Measurements from ENCODE around the gene C1R.
A peak's percentile ranks its signal among the peaks of the same experiment; 100 is the strongest.
"Not testable (repeated sequence)": the region's sequence is repeated elsewhere in the genome, so short reads cannot be mapped to it uniquely, and the experiment has no call there.

The C1R gene

DNA sequence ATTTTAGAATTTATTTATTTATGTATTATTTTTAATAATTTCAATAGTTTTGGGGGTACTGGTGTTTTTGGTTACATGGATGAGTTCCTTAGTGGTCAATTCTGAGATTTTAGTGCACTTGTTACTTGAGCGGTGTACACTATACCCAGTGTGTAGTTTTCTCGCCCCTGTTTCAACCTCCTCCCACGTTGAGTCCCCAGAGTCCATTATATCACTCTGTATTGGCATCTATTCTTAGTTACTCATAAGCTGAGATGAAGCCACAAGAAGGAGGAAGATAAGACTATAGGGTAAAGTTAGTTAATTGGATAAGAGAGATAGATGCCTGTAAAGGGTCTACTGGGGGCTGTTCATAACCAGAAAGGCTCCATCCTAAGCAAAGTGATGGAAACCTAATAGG, 27.7 kb downstream of the C1R start:
- no peaks in the 10 kb centered on the region for H3K9me3 ChIP-seq (ENCODE audit: control insufficient read depth, low read length)
- peaks cover 57% of the 10 kb centered on the region for H3K36me3 ChIP-seq (ENCODE audit: control insufficient read depth, insufficient read depth, low read length, severe bottlenecking)
- H3K27me3 ChIP-seq (replicated peaks; ENCODE audit: control insufficient read depth, insufficient read depth, low read length) = no peaks in the 10 kb centered on the region
- no peak overlapping the region for H3K4me3 ChIP-seq (ENCODE audit: low read length)
- no peak for DNase-seq (ENCODE audit: low read depth)
- H3K9ac ChIP-seq (ENCODE audit: low read length) = no peak overlapping the region
- H3K4me1 ChIP-seq (ENCODE audit: control insufficient read depth, insufficient read depth, low read length) = peaks cover 63% of the 10 kb centered on the region

DNA sequence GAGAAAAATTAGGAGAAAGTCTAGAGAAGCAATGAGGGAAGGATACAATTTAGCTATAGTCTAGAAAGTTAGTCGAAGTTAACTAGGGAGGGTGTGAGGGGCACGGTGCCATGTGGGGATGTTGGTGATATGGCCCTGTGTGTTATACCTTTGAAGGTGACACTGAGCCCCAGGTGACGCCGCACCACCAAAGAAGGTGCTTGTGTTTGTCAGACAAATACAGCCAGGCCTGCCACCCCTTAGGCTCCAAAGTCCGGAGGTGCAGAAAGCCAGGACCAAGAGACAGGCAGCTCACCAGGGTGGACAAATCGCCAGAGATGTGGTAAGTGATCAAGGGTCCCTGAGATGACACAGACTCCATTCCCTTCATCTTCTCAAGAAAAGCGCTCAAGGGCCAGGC, 30.6 kb downstream of the C1R start:
- H3K36me3 ChIP-seq (ENCODE audit: control insufficient read depth, insufficient read depth, low read length, severe bottlenecking) = peaks cover 37% of the 10 kb centered on the region
- H3K9ac ChIP-seq (ENCODE audit: low read length) = peak overlapping the region; percentile 94
- H3K9me3 ChIP-seq (ENCODE audit: control insufficient read depth, low read length) = no peaks in the 10 kb centered on the region
- peaks cover 47% of the 10 kb centered on the region for H3K4me1 ChIP-seq (ENCODE audit: control insufficient read depth, insufficient read depth, low read length)
- no peaks in the 10 kb centered on the region for H3K27me3 ChIP-seq (replicated peaks; ENCODE audit: control insufficient read depth, insufficient read depth, low read length)
- no peak for DNase-seq (ENCODE audit: low read depth)
- peak overlapping the region; percentile 85 for H3K4me3 ChIP-seq (ENCODE audit: low read length)

DNA sequence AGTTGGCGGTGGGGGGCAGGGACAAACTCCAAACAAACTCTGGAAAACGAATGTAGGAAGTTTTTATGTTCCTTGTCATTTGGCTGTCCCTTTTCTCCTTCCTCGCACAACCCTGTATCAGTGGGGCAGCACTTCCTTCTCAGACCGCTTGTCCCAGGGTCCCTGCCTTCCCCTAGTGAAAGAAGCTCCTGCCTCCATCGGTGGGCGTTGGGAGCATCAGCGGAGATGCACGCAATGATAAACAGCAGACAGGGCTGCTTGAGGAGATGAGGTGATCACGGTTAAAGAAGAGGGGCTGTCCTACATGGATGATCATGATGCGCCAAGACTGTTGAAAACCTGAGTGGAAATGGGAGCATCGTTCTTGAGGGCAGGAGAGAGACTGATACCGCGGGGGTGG, 31.1 kb downstream of the C1R start:
- H3K36me3 ChIP-seq (ENCODE audit: control insufficient read depth, insufficient read depth, low read length, severe bottlenecking) = peaks cover 32% of the 10 kb centered on the region
- no peaks in the 10 kb centered on the region for H3K9me3 ChIP-seq (ENCODE audit: control insufficient read depth, low read length)
- H3K9ac ChIP-seq (ENCODE audit: low read length) = peak overlapping the region; percentile 94
- DNase-seq (ENCODE audit: low read depth) = no peak
- H3K27me3 ChIP-seq (replicated peaks; ENCODE audit: control insufficient read depth, insufficient read depth, low read length) = no peaks in the 10 kb centered on the region
- peak overlapping the region; percentile 85 for H3K4me3 ChIP-seq (ENCODE audit: low read length)
- H3K4me1 ChIP-seq (ENCODE audit: control insufficient read depth, insufficient read depth, low read length) = peaks cover 43% of the 10 kb centered on the region

DNA sequence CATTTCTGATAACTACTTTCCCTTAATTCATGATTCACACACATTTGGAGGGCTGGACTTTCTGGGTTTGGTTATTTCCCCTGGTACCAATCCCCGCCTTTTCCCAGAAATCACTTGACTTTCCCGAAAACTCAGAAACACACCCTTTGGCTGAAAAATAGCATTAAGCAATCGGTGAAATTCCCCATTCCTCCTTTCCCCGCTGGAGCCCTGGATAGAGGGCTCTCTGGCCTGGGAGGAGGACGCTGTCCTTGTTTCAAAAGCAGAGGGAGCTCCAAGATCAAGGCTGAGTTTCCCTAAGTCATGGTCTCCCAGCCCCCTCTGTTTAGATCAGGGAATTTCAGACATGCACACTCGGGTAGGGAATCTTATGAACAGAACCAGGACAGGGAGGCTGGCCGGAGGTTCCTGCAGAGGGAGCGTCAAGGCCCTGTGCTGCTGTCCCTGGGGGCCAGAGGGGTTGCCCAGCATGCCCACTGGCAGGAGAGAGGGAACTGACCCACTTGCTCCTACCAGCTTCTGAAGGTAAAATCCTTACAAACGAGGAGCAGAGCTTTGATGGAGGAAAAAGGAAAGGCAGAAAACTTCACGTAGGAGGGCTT, 31.8 kb downstream of the C1R start, which contains the start of gene C1S:
Gene C1S, plus strand, starts transcription at position 366 of the 602 bp plus-strand sequence. CDS start 1,195 bp downstream, outside the sequence.
- H3K4me1 ChIP-seq (ENCODE audit: control insufficient read depth, insufficient read depth, low read length) = peaks cover 42% of the 10 kb centered on the region

DNA sequence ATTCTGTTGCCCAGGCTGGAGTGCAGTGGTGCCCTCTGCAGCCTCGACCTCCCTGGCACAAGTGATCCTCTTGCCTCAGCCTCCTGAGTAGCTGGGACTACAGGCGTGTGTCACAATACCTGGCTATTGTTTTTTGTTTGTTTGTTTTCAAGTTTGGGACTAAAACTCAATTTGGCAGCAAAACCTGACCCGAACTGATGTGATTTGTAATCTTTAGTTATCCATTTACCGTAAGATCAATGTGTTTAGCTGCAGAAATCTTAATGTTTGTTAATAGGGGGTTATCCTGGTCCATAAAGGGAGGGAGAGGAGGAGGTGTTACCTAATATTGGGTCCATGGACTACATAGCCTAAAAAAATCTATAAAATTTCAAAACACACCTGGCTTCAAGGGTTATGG, 32.5 kb downstream of the C1R start:
- peaks cover 18% of the 10 kb centered on the region for H3K36me3 ChIP-seq (ENCODE audit: control insufficient read depth, insufficient read depth, low read length, severe bottlenecking)
- H3K9ac ChIP-seq (ENCODE audit: low read length) = peak overlapping the region; percentile 67
- no peaks in the 10 kb centered on the region for H3K9me3 ChIP-seq (ENCODE audit: control insufficient read depth, low read length)
- no peak for DNase-seq (ENCODE audit: low read depth)
- H3K27me3 ChIP-seq (replicated peaks; ENCODE audit: control insufficient read depth, insufficient read depth, low read length) = no peaks in the 10 kb centered on the region
- peaks cover 38% of the 10 kb centered on the region for H3K4me1 ChIP-seq (ENCODE audit: control insufficient read depth, insufficient read depth, low read length)
- peak overlapping the region; percentile 59 for H3K4me3 ChIP-seq (ENCODE audit: low read length)

More for the DNA sequence above, 31.8 kb downstream of the C1R start, which contains the start of gene C1S:
- DNase-seq (ENCODE audit: low read depth) = peak; percentile 98
- Histone ChIP-seq H3K9me3 (ENCODE audit: control insufficient read depth, low read length) (no peaks in the 10 kb centered on the region), H3K9ac (ENCODE audit: low read length) (peak within 1 kb of the TSS; percentile 94), H3K36me3 (ENCODE audit: control insufficient read depth, insufficient read depth, low read length, severe bottlenecking) (peaks cover 25% of the 10 kb centered on the region), H3K4me3 (ENCODE audit: low read length) (peak within 1 kb of the TSS; percentile 85), H3K27me3 (replicated peaks; ENCODE audit: control insufficient read depth, insufficient read depth, low read length) (no peaks in the 10 kb centered on the region)

DNA sequence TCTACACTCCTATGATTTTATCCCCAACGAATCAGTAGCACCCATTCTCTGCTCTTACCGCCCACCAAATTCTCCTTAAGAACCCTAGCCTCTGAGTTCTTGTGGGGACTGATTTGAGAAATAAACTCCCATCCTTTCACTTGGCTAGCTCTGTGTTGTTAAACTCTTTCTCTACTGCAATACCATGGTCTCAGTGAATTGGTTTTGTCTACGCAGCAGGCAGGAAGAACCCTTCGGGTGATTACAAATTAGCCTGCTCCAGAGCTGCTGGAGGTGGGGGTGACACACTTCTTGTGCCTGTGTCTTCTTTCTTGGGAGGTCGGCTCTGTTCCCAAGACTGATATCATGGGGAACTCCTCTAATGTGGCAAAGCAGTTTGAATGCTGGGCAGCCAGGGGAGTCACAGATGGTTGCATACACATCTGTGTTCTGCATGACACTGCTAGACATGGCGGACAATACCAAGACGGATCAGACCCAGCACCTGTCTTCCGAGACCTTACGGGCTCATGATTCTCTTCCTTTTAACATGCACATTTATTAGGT, 33.3 kb downstream of the C1R start:
- Histone ChIP-seq H3K9ac (ENCODE audit: low read length) (no peak overlapping the region), H3K4me1 (ENCODE audit: control insufficient read depth, insufficient read depth, low read length) (peaks cover 30% of the 10 kb centered on the region), H3K4me3 (ENCODE audit: low read length) (no peak overlapping the region), H3K9me3 (ENCODE audit: control insufficient read depth, low read length) (no peaks in the 10 kb centered on the region), H3K27me3 (replicated peaks; ENCODE audit: control insufficient read depth, insufficient read depth, low read length) (no peaks in the 10 kb centered on the region), H3K36me3 (ENCODE audit: control insufficient read depth, insufficient read depth, low read length, severe bottlenecking) (peaks cover 12% of the 10 kb centered on the region)
- no peak for DNase-seq (ENCODE audit: low read depth)

DNA sequence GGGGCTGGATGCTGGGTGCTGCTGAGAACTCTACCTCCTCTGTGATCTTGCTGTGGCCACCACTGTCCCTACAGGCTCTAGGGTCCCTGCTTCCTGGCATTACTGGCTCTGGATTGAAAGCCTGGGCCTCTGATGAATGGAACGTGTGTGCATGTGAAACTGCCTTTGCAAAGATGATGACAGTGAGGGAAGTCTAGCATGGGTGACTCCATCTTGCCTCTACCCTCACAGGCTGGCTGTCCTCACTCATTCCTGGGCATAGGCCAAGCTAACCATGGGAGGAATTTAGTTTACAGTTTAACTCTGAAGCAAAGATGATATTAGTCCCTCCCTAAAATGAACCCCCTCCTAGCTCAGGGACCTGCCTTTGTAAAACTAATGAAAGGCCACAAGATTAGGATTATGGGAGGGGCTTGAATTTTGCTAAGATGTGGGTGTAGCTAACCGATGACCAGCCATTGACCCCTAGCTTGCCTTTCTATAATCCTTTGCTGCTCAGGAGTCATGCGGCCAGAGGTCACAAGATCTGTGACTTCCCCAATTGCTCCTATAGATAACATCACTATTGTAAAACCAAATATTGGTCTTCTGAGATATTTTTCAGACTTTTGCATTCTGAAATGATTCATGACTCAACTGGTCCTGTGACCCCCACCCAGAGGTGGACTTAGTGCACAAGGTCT, 33.9 kb downstream of the C1R start:
- Histone ChIP-seq H3K4me1 (ENCODE audit: control insufficient read depth, insufficient read depth, low read length) (peaks cover 25% of the 10 kb centered on the region), H3K4me3 (ENCODE audit: low read length) (no peak overlapping the region), H3K9ac (ENCODE audit: low read length) (no peak overlapping the region), H3K9me3 (ENCODE audit: control insufficient read depth, low read length) (no peaks in the 10 kb centered on the region), H3K36me3 (ENCODE audit: control insufficient read depth, insufficient read depth, low read length, severe bottlenecking) (peaks cover 6% of the 10 kb centered on the region), H3K27me3 (replicated peaks; ENCODE audit: control insufficient read depth, insufficient read depth, low read length) (no peaks in the 10 kb centered on the region)
- no peak for DNase-seq (ENCODE audit: low read depth)

DNA sequence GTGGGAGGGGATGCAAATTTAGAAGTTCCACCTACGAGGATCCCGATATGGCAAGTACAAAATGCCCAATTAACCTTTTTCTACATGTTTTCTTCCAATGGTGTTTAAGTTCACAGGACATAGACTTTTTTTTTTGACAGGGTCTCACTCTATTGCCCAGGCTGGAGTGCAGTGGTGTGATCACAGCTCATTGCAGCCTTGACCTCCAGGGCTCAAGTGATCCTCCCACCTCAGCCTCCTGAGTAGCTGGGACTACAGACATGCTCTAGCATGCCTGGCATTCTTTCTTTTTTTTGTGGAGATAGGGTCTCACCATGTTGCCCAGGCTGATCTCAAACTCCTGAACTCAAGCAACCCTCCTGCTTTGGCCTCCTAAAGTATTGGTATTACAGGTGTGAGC, 36.5 kb downstream of the C1R start:
- H3K4me3 ChIP-seq (ENCODE audit: low read length); DNase-seq (ENCODE audit: low read depth); H3K9me3 ChIP-seq (ENCODE audit: control insufficient read depth, low read length); H3K9ac ChIP-seq (ENCODE audit: low read length); H3K36me3 ChIP-seq (ENCODE audit: control insufficient read depth, insufficient read depth, low read length, severe bottlenecking); H3K27me3 ChIP-seq (replicated peaks; ENCODE audit: control insufficient read depth, insufficient read depth, low read length): not testable (repeated sequence)
- H3K4me1 ChIP-seq (ENCODE audit: control insufficient read depth, insufficient read depth, low read length) = peaks cover 11% of the 10 kb centered on the region

DNA sequence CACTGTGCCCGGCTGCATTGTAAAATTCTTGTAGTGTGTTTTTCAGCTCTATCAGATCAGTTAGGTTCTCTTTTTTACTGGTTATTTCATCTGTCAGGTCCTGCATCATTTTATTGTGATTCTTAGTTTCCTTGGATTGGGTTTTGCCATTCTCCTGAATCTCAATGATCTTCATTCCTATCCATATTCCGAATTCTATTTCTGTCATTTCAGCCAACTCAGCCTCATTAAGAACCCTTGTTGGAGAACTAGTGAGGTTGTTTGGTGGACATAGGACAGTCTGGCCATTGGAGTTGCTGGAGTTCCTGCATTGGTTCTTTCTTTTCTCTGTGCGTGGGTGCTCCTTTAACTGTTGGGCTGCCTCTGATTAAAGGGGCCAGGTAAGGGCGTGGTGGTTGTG, 37.3 kb downstream of the C1R start:
- Histone ChIP-seq H3K4me1 (ENCODE audit: control insufficient read depth, insufficient read depth, low read length) (peaks cover 7% of the 10 kb centered on the region), H3K4me3 (ENCODE audit: low read length) (no peak overlapping the region), H3K27me3 (replicated peaks; ENCODE audit: control insufficient read depth, insufficient read depth, low read length) (no peaks in the 10 kb centered on the region), H3K9me3 (ENCODE audit: control insufficient read depth, low read length) (no peaks in the 10 kb centered on the region), H3K36me3 (ENCODE audit: control insufficient read depth, insufficient read depth, low read length, severe bottlenecking) (no peaks in the 10 kb centered on the region), H3K9ac (ENCODE audit: low read length) (no peak overlapping the region)
- no peak for DNase-seq (ENCODE audit: low read depth)

DNA sequence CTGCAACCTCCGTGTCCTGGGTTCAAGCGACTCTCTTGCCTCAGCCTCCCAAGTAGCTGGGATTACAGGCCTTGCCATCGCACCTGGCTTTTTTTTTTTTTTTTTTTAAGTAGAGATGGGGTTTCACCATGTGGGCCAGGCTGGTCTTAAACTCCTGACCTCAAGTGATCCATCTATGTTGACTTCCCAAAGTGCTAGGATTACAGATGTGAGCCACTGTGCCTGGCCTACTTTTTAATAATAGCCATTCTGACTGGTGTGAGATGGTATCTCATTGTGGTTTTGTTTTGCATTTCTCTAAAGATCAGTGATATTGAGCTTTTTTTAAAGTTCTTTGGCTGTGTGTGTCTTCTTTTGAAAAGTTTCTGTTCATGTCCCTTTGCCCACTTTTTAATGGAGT, 42.3 kb downstream of the C1R start:
- H3K36me3 ChIP-seq (ENCODE audit: control insufficient read depth, insufficient read depth, low read length, severe bottlenecking); H3K4me1 ChIP-seq (ENCODE audit: control insufficient read depth, insufficient read depth, low read length); H3K27me3 ChIP-seq (replicated peaks; ENCODE audit: control insufficient read depth, insufficient read depth, low read length); H3K4me3 ChIP-seq (ENCODE audit: low read length); H3K9ac ChIP-seq (ENCODE audit: low read length); H3K9me3 ChIP-seq (ENCODE audit: control insufficient read depth, low read length); DNase-seq (ENCODE audit: low read depth): not testable (repeated sequence)

DNA sequence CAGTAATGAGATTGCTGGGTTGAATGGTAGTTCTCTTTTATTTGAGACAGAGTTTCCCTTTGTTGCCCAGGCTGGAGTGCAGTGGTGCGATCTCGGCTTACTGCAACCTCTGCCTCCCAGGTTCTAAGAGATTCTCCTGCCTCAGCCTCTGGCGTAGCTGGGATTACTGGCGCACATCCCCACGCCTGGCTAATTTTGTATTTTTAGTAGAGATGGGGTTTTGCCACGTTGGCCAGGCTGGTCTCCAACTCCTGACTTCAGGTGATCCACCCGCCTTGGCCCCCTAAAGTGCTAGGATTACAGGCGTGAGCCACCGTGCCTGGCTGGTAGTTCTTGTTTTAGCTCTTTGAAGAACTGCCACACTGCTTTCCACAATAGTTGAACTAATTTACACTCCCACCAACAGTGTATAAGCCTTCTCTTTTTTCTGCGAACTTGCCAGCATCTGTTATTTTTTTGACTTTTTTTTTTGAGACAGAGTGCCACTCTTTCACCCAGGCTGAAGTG, 42.7 kb downstream of the C1R start:
- not testable (repeated sequence) for DNase-seq (ENCODE audit: low read depth); H3K9me3 ChIP-seq (ENCODE audit: control insufficient read depth, low read length); H3K4me1 ChIP-seq (ENCODE audit: control insufficient read depth, insufficient read depth, low read length); H3K36me3 ChIP-seq (ENCODE audit: control insufficient read depth, insufficient read depth, low read length, severe bottlenecking); H3K4me3 ChIP-seq (ENCODE audit: low read length); H3K9ac ChIP-seq (ENCODE audit: low read length); H3K27me3 ChIP-seq (replicated peaks; ENCODE audit: control insufficient read depth, insufficient read depth, low read length)
